LNCAP (cell line): ENCODE data around the gene IL16.

ENCODE experiments used
- TF ChIP-seq, protein P1 (sequence below): fragments of 450-650 bp; IDR thresholded peaks from 2 replicates; pipeline ENCODE4 v1.5.1; 2017; ENCODE audit warnings: mild to moderate bottlenecking

The IL16 gene

GRCh38 chr15:81176291-81176893 lies 20.3 kb upstream of the IL16 start:
- TF ChIP-seq, protein P1, sequence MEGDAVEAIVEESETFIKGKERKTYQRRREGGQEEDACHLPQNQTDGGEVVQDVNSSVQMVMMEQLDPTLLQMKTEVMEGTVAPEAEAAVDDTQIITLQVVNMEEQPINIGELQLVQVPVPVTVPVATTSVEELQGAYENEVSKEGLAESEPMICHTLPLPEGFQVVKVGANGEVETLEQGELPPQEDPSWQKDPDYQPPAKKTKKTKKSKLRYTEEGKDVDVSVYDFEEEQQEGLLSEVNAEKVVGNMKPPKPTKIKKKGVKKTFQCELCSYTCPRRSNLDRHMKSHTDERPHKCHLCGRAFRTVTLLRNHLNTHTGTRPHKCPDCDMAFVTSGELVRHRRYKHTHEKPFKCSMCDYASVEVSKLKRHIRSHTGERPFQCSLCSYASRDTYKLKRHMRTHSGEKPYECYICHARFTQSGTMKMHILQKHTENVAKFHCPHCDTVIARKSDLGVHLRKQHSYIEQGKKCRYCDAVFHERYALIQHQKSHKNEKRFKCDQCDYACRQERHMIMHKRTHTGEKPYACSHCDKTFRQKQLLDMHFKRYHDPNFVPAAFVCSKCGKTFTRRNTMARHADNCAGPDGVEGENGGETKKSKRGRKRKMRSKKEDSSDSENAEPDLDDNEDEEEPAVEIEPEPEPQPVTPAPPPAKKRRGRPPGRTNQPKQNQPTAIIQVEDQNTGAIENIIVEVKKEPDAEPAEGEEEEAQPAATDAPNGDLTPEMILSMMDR, result no peak

DNA sequence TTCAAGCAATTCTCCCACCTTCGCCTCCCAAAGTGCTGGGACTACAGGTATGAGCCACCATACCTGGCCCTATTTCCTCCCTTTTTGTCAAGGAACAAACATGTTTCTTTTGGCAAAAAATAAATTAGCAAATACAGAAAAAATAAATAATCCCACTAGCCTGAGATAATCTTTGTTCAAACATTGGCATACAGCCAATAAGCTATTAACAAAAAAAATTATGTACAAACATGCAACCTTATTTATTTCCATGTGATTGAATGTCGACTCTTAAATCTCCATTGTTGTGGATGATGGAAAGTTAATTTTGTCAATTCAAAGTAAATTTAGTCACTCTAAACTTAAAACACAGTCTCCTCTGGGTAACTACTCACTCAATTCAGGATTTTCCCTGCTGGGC lies 18.3 kb upstream of the IL16 start:
- TF ChIP-seq, protein P1, result no peak

DNA sequence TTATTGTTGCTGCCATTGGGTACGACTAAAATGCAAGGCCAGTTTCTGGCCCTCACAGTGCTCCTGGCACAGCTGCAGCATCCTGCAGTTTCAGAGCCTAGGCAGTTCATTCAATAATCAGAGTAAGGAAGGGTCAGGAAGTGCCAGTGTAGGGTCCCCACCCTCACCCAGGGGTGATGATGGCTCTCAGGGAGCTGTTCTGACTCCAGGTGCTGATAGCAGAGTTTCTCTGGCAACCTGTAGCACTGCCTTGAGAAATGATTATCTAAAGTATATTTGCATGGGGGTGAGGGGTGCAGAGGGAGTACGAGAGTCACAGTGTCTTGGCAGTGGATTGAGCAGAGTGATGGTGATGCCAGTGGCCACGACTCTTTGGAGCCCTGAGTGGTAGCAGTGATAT lies 15.5 kb upstream of the IL16 start:
- TF ChIP-seq, protein P1, result no peak

DNA sequence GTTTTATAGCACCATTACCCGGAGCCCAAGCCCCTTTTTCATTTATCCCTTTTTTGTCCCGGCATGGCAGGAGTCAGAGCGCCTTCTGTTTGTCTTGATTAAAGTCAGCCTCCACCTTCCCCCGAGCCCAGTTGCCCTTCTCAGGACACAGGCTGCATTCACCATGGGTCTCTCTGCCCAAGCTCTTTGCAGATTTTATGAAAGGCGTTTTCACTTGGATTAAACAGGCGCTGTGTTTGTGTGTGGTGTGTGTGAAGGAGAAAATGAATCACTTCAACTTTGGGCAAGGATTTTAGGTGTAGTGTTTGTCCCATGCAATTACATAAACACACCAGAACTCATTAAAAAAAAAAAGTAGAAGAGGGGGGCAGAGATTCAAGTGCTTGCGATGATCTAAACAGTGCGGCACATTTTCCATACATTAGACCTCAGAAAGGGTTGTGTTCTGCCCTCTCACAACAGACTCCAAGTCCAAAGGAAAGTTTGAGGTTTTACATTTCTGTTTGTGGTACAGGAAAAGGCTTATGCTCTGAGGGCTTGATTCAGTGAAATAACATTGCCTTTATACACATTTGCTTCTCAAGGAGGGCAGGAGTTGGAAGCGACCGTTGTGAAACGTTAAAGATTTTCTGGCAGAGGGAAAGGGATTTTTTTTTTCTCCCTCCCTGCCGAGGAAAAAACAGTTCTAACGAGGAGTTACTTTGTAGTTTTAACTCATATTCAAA lies 14.5 kb upstream of the IL16 start:
- TF ChIP-seq, protein P1, result no peak

GRCh38 chr15:81182756-81183438 lies 13.8 kb upstream of the IL16 start:
- TF ChIP-seq, protein P1, result no peak

DNA sequence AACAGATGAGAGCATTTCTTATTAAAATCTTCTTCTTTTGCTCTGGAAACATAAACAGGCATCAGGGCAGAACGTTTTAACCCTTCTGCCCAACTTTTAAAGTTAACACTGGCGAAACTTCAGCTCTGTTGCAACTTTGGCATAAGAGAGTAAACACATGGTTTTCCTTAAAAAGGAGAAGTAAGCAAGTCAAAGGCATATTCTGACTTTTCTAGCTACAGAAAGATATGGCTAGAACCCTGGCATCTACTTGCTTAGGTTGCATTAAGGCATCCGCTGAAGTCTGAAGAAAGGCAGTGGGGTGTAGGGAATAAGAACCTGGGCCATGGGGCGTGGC lies 13.3 kb upstream of the IL16 start:
- TF ChIP-seq, protein P1, result no peak

DNA sequence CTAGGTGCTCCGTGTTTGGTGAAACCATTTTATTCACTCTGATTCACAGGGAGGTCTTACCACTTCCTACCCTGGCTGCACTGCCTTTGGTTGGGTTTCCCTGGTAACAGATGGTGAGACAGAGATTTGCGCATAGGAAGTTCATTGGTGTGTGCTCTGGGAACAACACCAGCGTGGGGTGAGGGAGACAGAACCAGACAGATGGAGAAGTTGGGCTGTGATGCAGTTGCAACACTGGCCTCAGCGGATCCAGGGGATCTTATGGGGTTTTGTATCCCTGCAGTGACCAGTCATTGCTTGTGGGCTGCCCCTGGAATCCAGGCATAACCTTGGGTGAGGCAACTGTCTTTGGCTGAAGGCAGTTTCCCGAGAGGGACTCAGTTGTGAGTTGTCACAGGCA lies 12.5 kb upstream of the IL16 start:
- TF ChIP-seq, protein P1, result no peak
